GM12891 (cell line): ENCODE measurements around the gene ILK.

Source experiments
- POLR2A ChIP-seq: IDR thresholded peaks from 2 replicates; pipeline ENCODE4 v1.6.1; 2011; ENCODE audit warnings: low read depth, low read length, control low read depth
- POLR2AphosphoS5 ChIP-seq: IDR thresholded peaks from 2 replicates; pipeline ENCODE4 v1.6.1; 2011; ENCODE audit warnings: low read depth, low read length, control low read depth

DNA sequence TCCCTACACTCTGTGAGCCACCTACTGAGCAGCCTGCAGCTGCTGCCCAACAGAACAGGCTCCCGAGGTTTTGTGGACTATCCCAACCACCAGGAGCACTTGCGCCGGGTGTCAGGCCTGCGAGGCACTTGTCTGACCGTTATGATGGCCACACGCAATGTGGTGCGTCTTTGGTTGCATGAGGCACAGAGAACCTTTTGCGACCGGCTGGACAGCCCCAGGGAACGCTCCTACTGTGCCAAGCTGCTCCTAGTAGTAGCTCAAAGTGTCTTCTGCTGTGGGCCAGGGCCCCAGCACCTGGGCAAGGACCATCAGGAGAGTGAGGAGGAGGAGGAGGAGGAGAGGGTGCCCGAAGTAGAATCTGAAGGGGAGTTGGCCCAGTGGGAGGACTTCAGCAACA lies 46.5 kb upstream of the ILK start:
- TF ChIP-seq POLR2A (no peak), POLR2AphosphoS5 (no peak)
